Endodermal cell (in vitro differentiated cells): ENCODE measurements around the gene CLDN14. TPM values are rescaled to one million over a fixed set of nuclear protein-coding genes. Genes with fewer than 3 reads are reported as not detected.

Experiments used
- DNase-seq: peaks from one replicate; pipeline ENCODE4 v3.0.0-alpha.2; 2017
- H3K27ac ChIP-seq: 2 replicates; pipeline ENCODE4 v1.5.1; 2013; ENCODE audit warnings: mild to moderate bottlenecking, low read depth, low read length, moderate library complexity
- H3K27me3 ChIP-seq: 2 replicates; pipeline ENCODE4 v1.6.1; 2013; ENCODE audit warnings: mild to moderate bottlenecking, low read length, moderate library complexity; ENCODE audit not compliant: insufficient read depth, control insufficient read depth, poor library complexity, severe bottlenecking
- H3K36me3 ChIP-seq: 2 replicates; pipeline ENCODE4 v1.7.0; 2013; ENCODE audit warnings: mild to moderate bottlenecking, low read length, moderate library complexity; ENCODE audit not compliant: control insufficient read depth, insufficient read depth
- H3K4me1 ChIP-seq: one replicate; pipeline ENCODE4 v1.7.0; 2013; ENCODE audit warnings: low read length; ENCODE audit not compliant: control insufficient read depth, insufficient read depth
- H3K4me3 ChIP-seq: 2 replicates; pipeline ENCODE4 v1.5.1; 2013; ENCODE audit warnings: mild to moderate bottlenecking, low read length, moderate library complexity
- H3K9ac ChIP-seq: 2 replicates; pipeline ENCODE4 v1.6.1; 2013; ENCODE audit warnings: mild to moderate bottlenecking, low read length, moderate library complexity; ENCODE audit not compliant: poor library complexity, severe bottlenecking; ENCODE audit errors: extremely low read depth
- H3K9me3 ChIP-seq: 2 replicates; pipeline ENCODE4 v1.6.1; 2013; ENCODE audit warnings: mild to moderate bottlenecking, low read length, moderate library complexity; ENCODE audit not compliant: control insufficient read depth
- H3K27ac Mint-ChIP-seq: 2 replicates; pipeline ENCODE4 v1.8.0; 2020; ENCODE audit warnings: mixed read lengths
- H3K27me3 Mint-ChIP-seq: 2 replicates; pipeline ENCODE4 v1.8.0; 2021; ENCODE audit warnings: mild to moderate bottlenecking, mixed read lengths; ENCODE audit not compliant: insufficient read depth
- H3K36me3 Mint-ChIP-seq: 2 replicates; pipeline ENCODE4 v1.8.0; 2020; ENCODE audit warnings: low read depth, mixed read lengths
- H3K4me1 Mint-ChIP-seq: 2 replicates; pipeline ENCODE4 v1.8.0; 2020; ENCODE audit warnings: mixed read lengths
- H3K4me3 Mint-ChIP-seq: 2 replicates; pipeline ENCODE4 v1.8.0; 2020; ENCODE audit warnings: mild to moderate bottlenecking, moderate library complexity, mixed read lengths
- H3K9me3 Mint-ChIP-seq: 2 replicates; pipeline ENCODE4 v1.8.0; 2020; ENCODE audit warnings: mild to moderate bottlenecking, mixed read lengths
- CTCF ChIP-seq: fragments of 200-600 bp; sonication (generic); conservative IDR thresholded peaks from 2 replicates; pipeline ENCODE4 v1.5.0; 2021; ENCODE audit warnings: antibody characterized with exemption, mild to moderate bottlenecking
- WGBS, 2 experiments: methylation state at CpG; one replicate each; pipeline versions ENCODE4 v1.1.5 to v1.1.7; 2013; ENCODE audit warnings: missing lambda C conversion rate in 2 of 2, mixed read lengths in 1 of 2; ENCODE audit not compliant: insufficient coverage in 1 of 2, insufficient read length in 1 of 2; 5-methylcytosine and 5-hydroxymethylcytosine counted together
- total RNA-seq, 2 donors: library from RNA; stranded (reverse); fragmentation: NEBNext Ultra II Directional in 1 of 2; extraction: Animal tissue kit (Norgen Biotek cat#: 25700) in 1 of 2; gene quantifications; 2 replicates in 1 of 2; 3 replicates in 1 of 2; pipeline ENCODE4 v1.2.1, GENCODE V29; 2021

The CLDN14 gene
- total RNA-seq, 2 donors from 2014 or later: not detected

GRCh38 chr21:36415375-36415774 is 64.5 kb downstream of the CLDN14 start:
- Mint-ChIP-seq H3K36me3 (peaks cover 57% of the 10 kb centered on the region), H3K4me3 (no peak overlapping the region), H3K27me3 (no peaks in the 10 kb centered on the region), H3K9me3 (no peaks in the 10 kb centered on the region), H3K4me1 (peaks cover 30% of the 10 kb centered on the region), H3K27ac (no peak overlapping the region)
- H3K9ac ChIP-seq: no peak overlapping the region
- H3K4me1 ChIP-seq: no peaks in the 10 kb centered on the region
- peaks cover 40% of the 10 kb centered on the region for H3K36me3 ChIP-seq
- DNase-seq: peak; percentile 87
- TF ChIP-seq CTCF: no peak
- H3K27ac ChIP-seq: no peak overlapping the region
- no peaks in the 10 kb centered on the region for H3K9me3 ChIP-seq
- no peak overlapping the region for H3K4me3 ChIP-seq
- WGBS, 2 experiments: 64 to 69% methylated on average over 6 of the region's 6 CpGs
- no peaks in the 10 kb centered on the region for H3K27me3 ChIP-seq

- no peak for TF ChIP-seq CTCF
- Mint-ChIP-seq H3K36me3 (peaks cover 67% of the 10 kb centered on the region), H3K4me1 (peaks cover 27% of the 10 kb centered on the region), H3K27me3 (no peaks in the 10 kb centered on the region), H3K9me3 (no peaks in the 10 kb centered on the region), H3K4me3 (no peak overlapping the region), H3K27ac (no peak overlapping the region)
- Histone ChIP-seq H3K9me3 (no peaks in the 10 kb centered on the region), H3K36me3 (peaks cover 49% of the 10 kb centered on the region), H3K4me3 (no peak overlapping the region), H3K27me3 (no peaks in the 10 kb centered on the region), H3K4me1 (no peaks in the 10 kb centered on the region), H3K9ac (no peak overlapping the region), H3K27ac (no peak overlapping the region)
- no peak for DNase-seq
- WGBS, 2 experiments: 93 to 98% methylated on average over 5 to 11 of the region's 11 CpGs
Observed at GRCh38 chr21:36412916-36413315, 67.0 kb downstream of the CLDN14 start.

GRCh38 chr21:36411301-36411700 is 68.6 kb downstream of the CLDN14 start:
- no peak overlapping the region for H3K4me3 Mint-ChIP-seq
- H3K4me1 Mint-ChIP-seq: peaks cover 27% of the 10 kb centered on the region

More at GRCh38 chr21:36411301-36411700, 68.6 kb downstream of the CLDN14 start:
- no peaks in the 10 kb centered on the region for H3K9me3 ChIP-seq
- DNase-seq: no peak
- H3K9ac ChIP-seq: no peak overlapping the region
- no peak overlapping the region for H3K27ac ChIP-seq
- Mint-ChIP-seq H3K9me3 (no peaks in the 10 kb centered on the region), H3K36me3 (peaks cover 61% of the 10 kb centered on the region), H3K27ac (no peak overlapping the region), H3K27me3 (no peaks in the 10 kb centered on the region)
- WGBS, 2 experiments: 92 to 96% methylated on average over 7 to 10 of the region's 10 CpGs
- H3K27me3 ChIP-seq: no peaks in the 10 kb centered on the region
- H3K36me3 ChIP-seq: peaks cover 49% of the 10 kb centered on the region
- TF ChIP-seq CTCF: no peak
- H3K4me3 ChIP-seq: no peak overlapping the region
- no peaks in the 10 kb centered on the region for H3K4me1 ChIP-seq

Other genes with a start within 250 kb of the CLDN14 start
- gene MORC3, start 159.9 kb downstream of the CLDN14 start, total RNA-seq: 10 to 100 TPM; 17.8 to 23.3 TPM
- 10 to 100 TPM; 16.3 to 27.1 TPM for gene CHAF1B, start 94.7 kb downstream of the CLDN14 start, total RNA-seq
- not detected for gene SIM2, start 219.0 kb upstream of the CLDN14 start, total RNA-seq